Activated CD4-positive, alpha-beta T cell treated with anti-CD3 and anti-CD28 coated beads, Interleukin-2, amount 50 U/mL, for 48 hours (primary cell): ENCODE measurements around the gene RHOJ.
A peak's percentile ranks its signal among the peaks of the same experiment; 100 is the strongest.
"Not testable (repeated sequence)": the region's sequence is repeated elsewhere in the genome, so short reads cannot be mapped to it uniquely, and the experiment has no call there.

ENCODE experiments used
- DNase-seq, 2 experiments: peaks; one replicate each; pipeline ENCODE4 v3.0.0-alpha.2; 2020

Gene RHOJ

GRCh38 chr14:63269561-63270225, 65.5 kb downstream of the RHOJ start:
- no peak for DNase-seq

- no peak for DNase-seq
Measured at GRCh38 chr14:63273129-63273528, 68.9 kb downstream of the RHOJ start.

GRCh38 chr14:63273717-63274655, 69.7 kb downstream of the RHOJ start:
- DNase-seq = no peak

- no peak for DNase-seq
Measured at GRCh38 chr14:63275611-63276010, 71.4 kb downstream of the RHOJ start.

- DNase-seq = no peak
Measured at GRCh38 chr14:63276016-63276415, 71.8 kb downstream of the RHOJ start.

GRCh38 chr14:63276492-63277342, 72.5 kb downstream of the RHOJ start:
- no peak for DNase-seq

GRCh38 chr14:63277591-63278183, 73.4 kb downstream of the RHOJ start:
- no peak for DNase-seq

- not testable (repeated sequence) for DNase-seq
Measured at GRCh38 chr14:63279933-63280332, 75.7 kb downstream of the RHOJ start.

- DNase-seq = peak; percentile 7 to 10
Measured at GRCh38 chr14:63282997-63283883, 79.0 kb downstream of the RHOJ start.

- DNase-seq = no peak
Measured at GRCh38 chr14:63283884-63284248, 79.6 kb downstream of the RHOJ start.

GRCh38 chr14:63286071-63286470, 81.8 kb downstream of the RHOJ start:
- DNase-seq = no peak

- no peak for DNase-seq
Measured at GRCh38 chr14:63287666-63288483, 83.6 kb downstream of the RHOJ start.

- DNase-seq = no peak
Measured at GRCh38 chr14:63288853-63289252, 84.6 kb downstream of the RHOJ start.

GRCh38 chr14:63290741-63291430, 86.6 kb downstream of the RHOJ start:
- DNase-seq = no peak

- DNase-seq = no peak
Measured at GRCh38 chr14:63292805-63293204, 88.6 kb downstream of the RHOJ start.

GRCh38 chr14:63295231-63295685, 91.0 kb downstream of the RHOJ start:
- no peak for DNase-seq

GRCh38 chr14:63296060-63296563, 91.9 kb downstream of the RHOJ start:
- peak in 1 of 2 experiments; percentile 13 for DNase-seq

- DNase-seq = no peak
Measured at GRCh38 chr14:63297372-63298063, 93.3 kb downstream of the RHOJ start.
